GM15510 (cell line): ENCODE results near the gene AKAP8L.

Source experiments
- POLR2A ChIP-seq: IDR thresholded peaks from 3 replicates; pipeline ENCODE4 v1.6.1; 2011; ENCODE audit warnings: borderline replicate concordance; ENCODE audit not compliant: insufficient read length; ENCODE audit errors: extremely low read depth

The AKAP8L gene

GRCh38 chr19:15330801-15331418, 87.9 kb downstream of the AKAP8L start:
- no peak for TF ChIP-seq POLR2A
